H9 (cell line): Measurements from ENCODE around the gene ABHD15. TPM values are rescaled to one million over a fixed set of nuclear protein-coding genes. Genes with fewer than 3 reads are reported as not detected.

Source experiments
- DNase-seq: peaks from one replicate; pipeline ENCODE4 v3.0.0-alpha.2; 2017
- H2AFZ ChIP-seq: one replicate; pipeline ENCODE4 v1.6.1; 2013; ENCODE audit warnings: mild to moderate bottlenecking, low read length, control low read depth, moderate library complexity
- H2AK5ac ChIP-seq: 2 replicates; pipeline ENCODE4 v1.6.1; 2013; ENCODE audit warnings: low read length, control low read depth, mixed read lengths; ENCODE audit not compliant: insufficient read length
- H2BK120ac ChIP-seq: one replicate; pipeline ENCODE4 v1.6.1; 2013; ENCODE audit warnings: low read depth, mild to moderate bottlenecking, low read length, control low read depth, inconsistent platforms; ENCODE audit not compliant: poor library complexity, severe bottlenecking
- H2BK12ac ChIP-seq: 2 replicates; pipeline ENCODE4 v1.6.1; 2013; ENCODE audit warnings: low read length, control low read depth, mixed read lengths, low read depth; ENCODE audit not compliant: insufficient read length
- H2BK15ac ChIP-seq: 2 replicates; pipeline ENCODE4 v1.6.1; 2013; ENCODE audit warnings: low read depth, low read length, control low read depth
- H2BK20ac ChIP-seq: one replicate; pipeline ENCODE4 v1.6.1; 2013; ENCODE audit warnings: low read depth, mild to moderate bottlenecking, low read length, control low read depth, inconsistent platforms; ENCODE audit not compliant: poor library complexity, severe bottlenecking
- H2BK5ac ChIP-seq: 2 replicates; pipeline ENCODE4 v1.6.1; 2013; ENCODE audit warnings: low read length, control low read depth, mixed read lengths; ENCODE audit not compliant: insufficient read length
- H3K14ac ChIP-seq: 2 replicates; pipeline ENCODE4 v1.6.1; 2013; ENCODE audit warnings: low read length, control low read depth; ENCODE audit not compliant: insufficient read depth
- H3K18ac ChIP-seq: 2 replicates; pipeline ENCODE4 v1.6.1; 2013; ENCODE audit warnings: low read depth, mild to moderate bottlenecking, mixed read lengths, low read length, control low read depth; ENCODE audit not compliant: insufficient read length
- H3K23ac ChIP-seq: 2 replicates; pipeline ENCODE4 v1.6.1; 2013; ENCODE audit warnings: low read length, control low read depth, mixed read lengths, low read depth; ENCODE audit not compliant: insufficient read length
- H3K23me2 ChIP-seq: 2 replicates; pipeline ENCODE4 v1.6.1; 2013; ENCODE audit warnings: low read depth, mild to moderate bottlenecking, mixed read lengths, low read length, control low read depth; ENCODE audit not compliant: insufficient read length, poor library complexity, severe bottlenecking
- H3K27ac ChIP-seq: 2 replicates; pipeline ENCODE4 v1.5.1; 2013; ENCODE audit warnings: low read length, control low read depth, mixed read lengths, low read depth; ENCODE audit not compliant: insufficient read length
- H3K27me3 ChIP-seq: 2 replicates; pipeline ENCODE4 v1.6.1; 2013; ENCODE audit warnings: low read length, control low read depth, inconsistent platforms; ENCODE audit not compliant: insufficient read depth
- H3K4ac ChIP-seq: 2 replicates; pipeline ENCODE4 v1.6.1; 2013; ENCODE audit warnings: low read depth, mild to moderate bottlenecking, control low read depth, inconsistent platforms, low read length, moderate library complexity
- H3K4me1 ChIP-seq: 2 replicates; pipeline ENCODE4 v1.6.1; 2013; ENCODE audit warnings: low read length, control low read depth, inconsistent platforms; ENCODE audit not compliant: insufficient read depth
- H3K4me2 ChIP-seq: 2 replicates; pipeline ENCODE4 v1.6.1; 2013; ENCODE audit warnings: low read length, control low read depth, mixed read lengths; ENCODE audit not compliant: insufficient read length, insufficient read depth
- H3K56ac ChIP-seq: 2 replicates; pipeline ENCODE4 v1.6.1; 2013; ENCODE audit warnings: low read depth, mild to moderate bottlenecking, mixed read lengths, low read length, control low read depth; ENCODE audit not compliant: insufficient read length
- H3K79me1 ChIP-seq: 2 replicates; pipeline ENCODE4 v1.6.1; 2013; ENCODE audit warnings: low read depth, mild to moderate bottlenecking, moderate library complexity, low read length, control low read depth, inconsistent platforms; ENCODE audit not compliant: insufficient read depth, poor library complexity, severe bottlenecking
- H3K79me2 ChIP-seq: 2 replicates; pipeline ENCODE4 v1.6.1; 2013; ENCODE audit warnings: low read length, control low read depth, inconsistent platforms; ENCODE audit not compliant: insufficient read depth
- H3K9ac ChIP-seq: 2 replicates; pipeline ENCODE4 v1.6.1; 2013; ENCODE audit warnings: low read length, control low read depth, mixed read lengths; ENCODE audit not compliant: insufficient read length; ENCODE audit errors: extremely low read depth
- H3K9me3 ChIP-seq: one replicate; pipeline ENCODE4 v1.6.1; 2013; ENCODE audit warnings: low read depth, low read length, inconsistent platforms; ENCODE audit not compliant: control insufficient read depth
- H3T11ph ChIP-seq: one replicate; pipeline ENCODE4 v1.6.1; 2013; ENCODE audit warnings: mild to moderate bottlenecking, low read length, control low read depth, inconsistent platforms
- H4K20me1 ChIP-seq: one replicate; pipeline ENCODE4 v1.6.1; 2013; ENCODE audit not compliant: control insufficient read depth, insufficient read length, insufficient read depth
- H4K5ac ChIP-seq: 2 replicates; pipeline ENCODE4 v1.6.1; 2013; ENCODE audit warnings: low read depth, mild to moderate bottlenecking, mixed read lengths, low read length, control low read depth; ENCODE audit not compliant: insufficient read length
- H4K8ac ChIP-seq: replicated peaks from 2 replicates; pipeline ENCODE4 v1.6.1; 2013; ENCODE audit warnings: low read length, control low read depth, mixed read lengths, low read depth; ENCODE audit not compliant: insufficient read length
- H4K91ac ChIP-seq: 2 replicates; pipeline ENCODE4 v1.6.1; 2013; ENCODE audit warnings: low read depth, mild to moderate bottlenecking, moderate library complexity, mixed read lengths, low read length, control low read depth; ENCODE audit not compliant: insufficient read length
- H3K27ac Mint-ChIP-seq, 3 experiments: 2 replicates in 2 of 3; 3 replicates in 1 of 3; pipeline ENCODE4 v1.8.0; 2020 to 2021; ENCODE audit warnings: mixed read lengths in 3 of 3, mild to moderate bottlenecking in 1 of 3, moderate library complexity in 1 of 3
- H3K27me3 Mint-ChIP-seq: 2 replicates; pipeline ENCODE4 v1.8.0; 2021; ENCODE audit warnings: low read depth, mild to moderate bottlenecking, moderate library complexity, mixed read lengths
- H3K36me3 Mint-ChIP-seq, 3 experiments: 2 replicates in 2 of 3; 3 replicates in 1 of 3; pipeline ENCODE4 v1.8.0; 2020 to 2021; ENCODE audit warnings: low read depth in 3 of 3, mixed read lengths in 3 of 3; ENCODE audit not compliant: insufficient read depth in 1 of 3
- H3K4me1 Mint-ChIP-seq, 2 experiments: 2 replicates each; pipeline ENCODE4 v1.8.0; 2020; ENCODE audit warnings: mixed read lengths in 2 of 2
- H3K4me3 Mint-ChIP-seq, 2 experiments: 2 replicates in 1 of 2; 3 replicates in 1 of 2; pipeline ENCODE4 v1.8.0; 2020 to 2021; ENCODE audit warnings: mild to moderate bottlenecking in 2 of 2, mixed read lengths in 2 of 2, moderate library complexity in 1 of 2
- H3K9me3 Mint-ChIP-seq, 2 experiments: 2 replicates in 1 of 2; 3 replicates in 1 of 2; pipeline ENCODE4 v1.8.0; 2020; ENCODE audit warnings: mild to moderate bottlenecking in 2 of 2, mixed read lengths in 2 of 2, moderate library complexity in 1 of 2
- WGBS: extraction: QIAGEN DNeasy Blood & Tissue Kit; methylation state at CpG from one replicate; pipeline ENCODE4 v1.1.7; 2013; ENCODE audit warnings: missing lambda C conversion rate, low lambda C conversion rate, mixed read lengths; ENCODE audit not compliant: insufficient read length; ENCODE audit errors: extremely low coverage; 5-methylcytosine and 5-hydroxymethylcytosine counted together
- total RNA-seq: library from RNA; stranded (reverse); gene quantifications from 2 replicates; pipeline ENCODE4 v1.2.1, GENCODE V29; 2021
- TF ChIP-seq, protein P1 (sequence below): fragments of 200-600 bp; sonication (generic); conservative IDR thresholded peaks from 3 replicates; pipeline ENCODE4 v1.8.0; 2021; ENCODE audit warnings: antibody characterized with exemption, mild to moderate bottlenecking

The ABHD15 gene
- total RNA-seq, 1 experiment from 2014 or later: 2.5 TPM

DNA sequence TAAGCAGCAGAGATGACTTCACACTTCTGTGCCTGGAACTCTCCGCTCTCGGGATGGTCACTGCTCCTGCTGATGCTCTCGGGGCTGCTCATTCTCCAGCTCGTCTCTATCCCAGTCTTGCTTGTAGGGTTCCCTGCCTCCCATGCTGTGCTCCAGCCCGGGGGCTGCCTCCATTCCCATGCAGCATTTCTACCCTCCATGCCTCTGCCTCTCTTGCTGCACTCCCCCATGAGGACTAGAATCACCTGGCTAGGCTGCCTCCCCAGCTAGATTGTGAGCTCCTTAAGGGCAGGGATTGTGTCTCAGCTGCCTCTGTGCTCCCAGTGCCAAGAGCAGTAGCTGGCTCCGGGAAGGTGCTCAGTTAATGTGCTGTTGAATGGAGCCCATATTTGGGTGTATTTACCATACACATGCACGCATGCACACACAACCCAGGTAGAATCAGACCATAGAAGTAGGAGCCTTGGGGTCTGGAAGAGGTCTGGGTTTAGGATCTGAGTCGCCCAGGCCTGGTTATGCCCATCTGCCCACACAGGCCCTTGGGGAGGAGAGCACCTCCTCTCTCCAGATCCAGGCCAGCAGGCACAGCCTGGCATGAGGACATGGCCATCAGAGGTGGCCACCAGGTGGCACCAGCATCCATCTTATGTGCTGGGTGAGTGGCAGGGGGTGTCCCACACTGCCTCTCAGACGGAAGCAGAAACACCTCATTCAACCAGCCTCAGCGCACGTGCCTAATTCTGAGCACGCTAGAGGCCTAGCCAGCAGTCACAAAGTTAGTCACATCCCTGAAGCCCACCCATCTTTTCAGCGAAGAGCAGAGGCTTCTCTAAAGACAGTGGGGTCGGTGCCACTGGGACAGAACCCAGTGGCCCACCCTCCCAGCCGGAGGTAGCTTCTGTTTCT is 13.3 kb upstream of the ABHD15 start:
- Histone ChIP-seq H2AFZ (no peak overlapping the region), H3K56ac (no peak overlapping the region), H3K9ac (no peak overlapping the region), H4K20me1 (peaks cover 2% of the 10 kb centered on the region), H3K18ac (no peak overlapping the region), H3K4me2 (no peak overlapping the region), H3T11ph (no peak overlapping the region), H2BK20ac (no peak overlapping the region), H3K14ac (no peak overlapping the region), H3K4me1 (peaks cover 4% of the 10 kb centered on the region; the same call in 1 of the 2 replicates), H3K27me3 (no peaks in the 10 kb centered on the region), H4K91ac (no peak overlapping the region), H3K23ac (no peak overlapping the region), H3K27ac (no peak overlapping the region), H2BK120ac (no peak overlapping the region), H2BK12ac (no peak overlapping the region), H2BK15ac (no peak overlapping the region), H2BK5ac (no peak overlapping the region), H3K4ac (no peak overlapping the region), H3K23me2 (no peaks in the 10 kb centered on the region), H4K5ac (no peak overlapping the region), H3K9me3 (no peaks in the 10 kb centered on the region), H4K8ac (no peak overlapping the region), H3K79me2 (0 out of 2 replicates have a peak, but pooled peaks cover 1% of the 10 kb centered on the region), H2AK5ac (no peak overlapping the region), H3K79me1 (no peaks in the 10 kb centered on the region)
- peaks cover 14 to 19% of the 10 kb centered on the region in 2 experiments for H3K4me1 Mint-ChIP-seq
- peak overlapping the region in 2 of 3 experiments; percentile 62 to 93; a peak in 3 of 7 replicates for H3K27ac Mint-ChIP-seq
- peaks cover 25 to 66% (median 50%) of the 10 kb centered on the region in 3 experiments for H3K36me3 Mint-ChIP-seq
- peak; percentile 91 for DNase-seq
- H3K9me3 Mint-ChIP-seq: no peaks in the 10 kb centered on the region
- H3K27me3 Mint-ChIP-seq: no peaks in the 10 kb centered on the region
- TF ChIP-seq, protein P1, sequence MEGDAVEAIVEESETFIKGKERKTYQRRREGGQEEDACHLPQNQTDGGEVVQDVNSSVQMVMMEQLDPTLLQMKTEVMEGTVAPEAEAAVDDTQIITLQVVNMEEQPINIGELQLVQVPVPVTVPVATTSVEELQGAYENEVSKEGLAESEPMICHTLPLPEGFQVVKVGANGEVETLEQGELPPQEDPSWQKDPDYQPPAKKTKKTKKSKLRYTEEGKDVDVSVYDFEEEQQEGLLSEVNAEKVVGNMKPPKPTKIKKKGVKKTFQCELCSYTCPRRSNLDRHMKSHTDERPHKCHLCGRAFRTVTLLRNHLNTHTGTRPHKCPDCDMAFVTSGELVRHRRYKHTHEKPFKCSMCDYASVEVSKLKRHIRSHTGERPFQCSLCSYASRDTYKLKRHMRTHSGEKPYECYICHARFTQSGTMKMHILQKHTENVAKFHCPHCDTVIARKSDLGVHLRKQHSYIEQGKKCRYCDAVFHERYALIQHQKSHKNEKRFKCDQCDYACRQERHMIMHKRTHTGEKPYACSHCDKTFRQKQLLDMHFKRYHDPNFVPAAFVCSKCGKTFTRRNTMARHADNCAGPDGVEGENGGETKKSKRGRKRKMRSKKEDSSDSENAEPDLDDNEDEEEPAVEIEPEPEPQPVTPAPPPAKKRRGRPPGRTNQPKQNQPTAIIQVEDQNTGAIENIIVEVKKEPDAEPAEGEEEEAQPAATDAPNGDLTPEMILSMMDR: peak; percentile 89
- peak overlapping the region in 1 of 2 experiments; percentile 12; a peak in 1 of 5 replicates for H3K4me3 Mint-ChIP-seq
- WGBS: no CpG with 5 or more reads among the region's 15 CpGs
